Body of pancreas (tissue), 4 donors: Measurements from ENCODE around the gene STRA6. TPM values are rescaled to one million over a fixed set of nuclear protein-coding genes. Genes with fewer than 3 reads are reported as not detected.
A peak's percentile ranks its signal among the peaks of the same experiment; 100 is the strongest.

Experiments
- ATAC-seq: fragments of 150-250 bp; one replicate; pipeline ENCODE4 v1.9.1; 2016
- DNase-seq, 4 donors: peaks; one replicate each; pipeline ENCODE4 v3.0.0-alpha.2; 2019
- H3K27ac ChIP-seq, 4 donors: fragments of 200-600 bp; sonication (generic); 1 replicate in 3 of 4; 2 replicates in 1 of 4; pipeline versions ENCODE4 v1.5.1 to v1.6.1; 2016 to 2019; ENCODE audit warnings: mild to moderate bottlenecking in 1 of 4, mixed read lengths in 1 of 4, moderate library complexity in 1 of 4
- H3K27me3 ChIP-seq, 2 donors: fragments of 200-600 bp; sonication (generic); one replicate each; pipeline ENCODE4 v1.6.0; 2016; ENCODE audit warnings: mild to moderate bottlenecking in 1 of 2
- H3K36me3 ChIP-seq, 2 donors: fragments of 200-600 bp; sonication (generic); replicated peaks in 1 of 2; 2 replicates each; pipeline ENCODE4 v1.5.1; 2016; ENCODE audit warnings: low read depth in 2 of 2; ENCODE audit not compliant: insufficient read depth in 1 of 2
- H3K4me1 ChIP-seq: fragments of 200-600 bp; sonication (generic); one replicate; pipeline ENCODE4 v1.6.0; 2016
- H3K4me3 ChIP-seq, 2 donors: fragments of 200-600 bp; sonication (generic); 1 replicate in 1 of 2; 2 replicates in 1 of 2; pipeline ENCODE4 v1.5.1; 2016 to 2019
- H3K9me3 ChIP-seq, 3 donors: fragments of 200-600 bp; sonication (generic); 1 replicate in 2 of 3; 2 replicates in 1 of 3; pipeline ENCODE4 v1.5.1; 2016
- POLR2A ChIP-seq, 3 donors: fragments of 450-650 bp; IDR thresholded peaks; one replicate each; pipeline ENCODE4 v1.6.1; 2016; ENCODE audit warnings: antibody characterized with exemption in 3 of 3, mild to moderate bottlenecking in 2 of 3
- WGBS, 2 donors: methylation state at CpG; one replicate each; pipeline ENCODE4 v1.1.5; 2017; 5-methylcytosine and 5-hydroxymethylcytosine counted together
- intact Hi-C: fragments of 100-400 bp; cut with DNase I; formaldehyde crosslinking; loops from one replicate; pipeline ENCODE4 v1.15.1; 2023
- total RNA-seq, 2 donors: library from RNA; depleted of rRNA; stranded (reverse); fragments of >200 nt; gene quantifications; one replicate each; pipeline ENCODE4 v1.1.0, GENCODE V29; 2016
- TF ChIP-seq, protein P1 (sequence below), 7 experiments: fragments of 450-650 bp in 4 of 7; fragments of 200-600 bp in 3 of 7; sonication (generic) in 3 of 7; IDR thresholded peaks; one replicate each; pipeline ENCODE4 v1.5.1; 2016 to 2019; ENCODE audit warnings: antibody characterized with exemption in 7 of 7

The STRA6 gene
- total RNA-seq, 2 donors from 2014 or later: not detected

DNA sequence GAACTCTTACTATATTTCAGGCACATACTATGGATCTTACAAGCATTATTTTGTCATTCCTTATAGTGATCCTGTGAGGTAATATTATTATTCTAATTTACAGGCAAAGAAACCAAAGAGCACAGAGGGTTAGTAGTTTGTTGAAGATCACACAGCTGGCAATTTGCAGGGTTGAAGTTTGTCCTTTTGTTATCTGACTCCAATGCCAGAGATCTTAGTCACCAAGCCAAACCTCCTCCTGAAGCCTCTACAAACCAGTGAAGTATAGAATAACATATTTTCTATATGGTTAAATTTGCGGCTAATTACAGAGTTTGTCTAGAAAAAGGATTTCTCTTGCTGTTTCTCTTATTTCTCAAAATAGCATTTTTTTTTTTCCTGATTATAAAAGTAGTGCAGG lies 61.0 kb downstream of the STRA6 start:
- DNase-seq (no peak), ATAC-seq (no peak)
- Histone ChIP-seq H3K4me3 (no peak overlapping the region), H3K9me3 (no peaks in the 10 kb centered on the region), H3K27ac (no peak overlapping the region), H3K27me3 (peaks cover 0 to 8% of the 10 kb centered on the region in 2 donors), H3K4me1 (peaks cover 4% of the 10 kb centered on the region), H3K36me3 (no peaks in the 10 kb centered on the region)
- 88 to 100% methylated on average over 1 of the region's 1 CpG for WGBS, 2 donors
- no peak for TF ChIP-seq POLR2A (IDR thresholded peaks at IDR 0.05)
- TF ChIP-seq, protein P1, sequence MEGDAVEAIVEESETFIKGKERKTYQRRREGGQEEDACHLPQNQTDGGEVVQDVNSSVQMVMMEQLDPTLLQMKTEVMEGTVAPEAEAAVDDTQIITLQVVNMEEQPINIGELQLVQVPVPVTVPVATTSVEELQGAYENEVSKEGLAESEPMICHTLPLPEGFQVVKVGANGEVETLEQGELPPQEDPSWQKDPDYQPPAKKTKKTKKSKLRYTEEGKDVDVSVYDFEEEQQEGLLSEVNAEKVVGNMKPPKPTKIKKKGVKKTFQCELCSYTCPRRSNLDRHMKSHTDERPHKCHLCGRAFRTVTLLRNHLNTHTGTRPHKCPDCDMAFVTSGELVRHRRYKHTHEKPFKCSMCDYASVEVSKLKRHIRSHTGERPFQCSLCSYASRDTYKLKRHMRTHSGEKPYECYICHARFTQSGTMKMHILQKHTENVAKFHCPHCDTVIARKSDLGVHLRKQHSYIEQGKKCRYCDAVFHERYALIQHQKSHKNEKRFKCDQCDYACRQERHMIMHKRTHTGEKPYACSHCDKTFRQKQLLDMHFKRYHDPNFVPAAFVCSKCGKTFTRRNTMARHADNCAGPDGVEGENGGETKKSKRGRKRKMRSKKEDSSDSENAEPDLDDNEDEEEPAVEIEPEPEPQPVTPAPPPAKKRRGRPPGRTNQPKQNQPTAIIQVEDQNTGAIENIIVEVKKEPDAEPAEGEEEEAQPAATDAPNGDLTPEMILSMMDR (IDR thresholded peaks at IDR 0.05): no peak
- intact Hi-C loops: no loop called here

DNA sequence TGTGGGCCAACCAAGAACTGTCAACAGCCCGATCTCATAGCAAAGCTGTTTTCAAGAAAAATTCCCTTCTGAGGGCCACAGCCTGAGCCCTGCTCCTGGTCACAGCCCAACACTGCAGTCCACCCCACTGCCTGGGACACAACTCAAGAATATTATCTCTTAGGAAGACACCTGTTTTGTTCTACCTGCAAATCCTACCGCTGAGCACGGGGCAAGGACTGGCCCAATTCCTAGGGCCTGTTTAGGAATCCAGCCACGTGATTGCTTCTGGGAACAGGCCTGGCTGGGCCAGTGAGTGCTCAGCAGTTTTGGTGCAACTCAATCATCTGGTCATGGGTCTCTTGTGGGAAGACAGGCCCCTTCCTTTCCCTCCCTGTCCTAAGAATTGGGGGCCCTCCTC lies 63.9 kb downstream of the STRA6 start:
- 79 to 85% methylated on average over 2 to 4 of the region's 4 CpGs for WGBS, 2 donors
- ATAC-seq (no peak), DNase-seq (no peak)
- Histone ChIP-seq H3K4me3 (no peak overlapping the region), H3K27ac (no peak overlapping the region), H3K9me3 (no peaks in the 10 kb centered on the region), H3K36me3 (no peaks in the 10 kb centered on the region), H3K27me3 (peaks cover 0 to 22% of the 10 kb centered on the region in 2 donors), H3K4me1 (peaks cover 27% of the 10 kb centered on the region)
- TF ChIP-seq, protein P1 (IDR thresholded peaks at IDR 0.05): no peak
- TF ChIP-seq POLR2A (IDR thresholded peaks at IDR 0.05): no peak
- intact Hi-C loops: no loop called here

- Histone ChIP-seq H3K4me3 (no peak overlapping the region), H3K36me3 (no peaks in the 10 kb centered on the region), H3K4me1 (peaks cover 27% of the 10 kb centered on the region), H3K27ac (no peak overlapping the region), H3K9me3 (no peaks in the 10 kb centered on the region), H3K27me3 (peaks cover 0 to 28% of the 10 kb centered on the region in 2 donors)
- no peak for TF ChIP-seq POLR2A (IDR thresholded peaks at IDR 0.05)
- TF ChIP-seq, protein P1 (IDR thresholded peaks at IDR 0.05): no peak
- 80 to 84% methylated on average over 2 of the region's 2 CpGs for WGBS, 2 donors
- intact Hi-C loops: no loop called here
- ATAC-seq (no peak), DNase-seq (no peak)
Observed at GRCh38 chr15:74137537-74137894, 65.1 kb downstream of the STRA6 start.

- Histone ChIP-seq H3K4me3 (no peak overlapping the region), H3K27ac (peak overlapping the region in 2 of 4 donors; percentile 6 to 18), H3K36me3 (no peaks in the 10 kb centered on the region), H3K9me3 (no peaks in the 10 kb centered on the region), H3K27me3 (peaks cover 0 to 28% of the 10 kb centered on the region in 2 donors), H3K4me1 (peaks cover 27% of the 10 kb centered on the region)
- intact Hi-C loops: no loop called here
- no peak for ATAC-seq
- TF ChIP-seq, protein P1 (IDR thresholded peaks at IDR 0.05): no peak
- WGBS, 2 donors: 26 to 29% methylated on average over 18 of the region's 18 CpGs
- DNase-seq: no peak
Observed at GRCh38 chr15:74136814-74137536, 65.6 kb downstream of the STRA6 start.

DNA sequence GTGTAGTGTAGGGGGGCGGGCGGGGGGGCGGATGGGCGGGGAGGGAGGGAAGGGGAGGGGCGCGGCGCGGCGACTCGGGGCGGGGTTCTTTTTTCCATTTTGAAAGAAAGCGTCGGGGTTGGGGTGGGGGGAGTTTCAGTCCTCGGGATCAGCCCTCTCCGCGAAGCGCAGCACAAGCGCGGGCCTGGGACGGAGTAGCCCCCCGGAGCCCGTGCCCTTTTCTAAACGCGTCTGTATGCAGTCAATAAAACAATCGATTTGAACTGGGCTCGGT lies 66.1 kb downstream of the STRA6 start:
- Histone ChIP-seq H3K27ac (peak overlapping the region in 2 of 4 donors; percentile 16 to 18), H3K27me3 (peaks cover 0 to 28% of the 10 kb centered on the region in 2 donors), H3K36me3 (no peaks in the 10 kb centered on the region), H3K4me1 (peaks cover 27% of the 10 kb centered on the region), H3K9me3 (no peaks in the 10 kb centered on the region), H3K4me3 (no peak overlapping the region)
- TF ChIP-seq POLR2A (IDR thresholded peaks at IDR 0.05): no peak
- TF ChIP-seq, protein P1 (IDR thresholded peaks at IDR 0.05): no peak
- no peak for DNase-seq
- intact Hi-C loops: no loop called here
- ATAC-seq: no peak
- 2 to 11% methylated on average over 17 to 26 of the region's 26 CpGs for WGBS, 2 donors
